B cell (primary cell): ENCODE measurements around the gene CCL22.

Source experiments
- EZH2 ChIP-seq: IDR thresholded peaks from 2 replicates; pipeline ENCODE4 v1.6.1; 2012; ENCODE audit warnings: borderline replicate concordance, low read depth, mild to moderate bottlenecking, moderate library complexity, low read length; ENCODE audit not compliant: insufficient read depth, poor library complexity, severe bottlenecking
- TF ChIP-seq, protein P1 (sequence below): fragments of 200-600 bp; IDR thresholded peaks from one replicate; pipeline ENCODE4 v1.8.0; 2022; ENCODE audit warnings: antibody characterized with exemption, mild to moderate bottlenecking

- TF ChIP-seq, protein P1, sequence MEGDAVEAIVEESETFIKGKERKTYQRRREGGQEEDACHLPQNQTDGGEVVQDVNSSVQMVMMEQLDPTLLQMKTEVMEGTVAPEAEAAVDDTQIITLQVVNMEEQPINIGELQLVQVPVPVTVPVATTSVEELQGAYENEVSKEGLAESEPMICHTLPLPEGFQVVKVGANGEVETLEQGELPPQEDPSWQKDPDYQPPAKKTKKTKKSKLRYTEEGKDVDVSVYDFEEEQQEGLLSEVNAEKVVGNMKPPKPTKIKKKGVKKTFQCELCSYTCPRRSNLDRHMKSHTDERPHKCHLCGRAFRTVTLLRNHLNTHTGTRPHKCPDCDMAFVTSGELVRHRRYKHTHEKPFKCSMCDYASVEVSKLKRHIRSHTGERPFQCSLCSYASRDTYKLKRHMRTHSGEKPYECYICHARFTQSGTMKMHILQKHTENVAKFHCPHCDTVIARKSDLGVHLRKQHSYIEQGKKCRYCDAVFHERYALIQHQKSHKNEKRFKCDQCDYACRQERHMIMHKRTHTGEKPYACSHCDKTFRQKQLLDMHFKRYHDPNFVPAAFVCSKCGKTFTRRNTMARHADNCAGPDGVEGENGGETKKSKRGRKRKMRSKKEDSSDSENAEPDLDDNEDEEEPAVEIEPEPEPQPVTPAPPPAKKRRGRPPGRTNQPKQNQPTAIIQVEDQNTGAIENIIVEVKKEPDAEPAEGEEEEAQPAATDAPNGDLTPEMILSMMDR, result no peak
- TF ChIP-seq EZH2, result no peak
Measured at GRCh38 chr16:57325458-57325857, 33.1 kb upstream of the CCL22 start.
